Kidney (tissue), 14 donors: ENCODE data around the gene HOXD4. TPM values are rescaled to one million over a fixed set of nuclear protein-coding genes. Genes with fewer than 3 reads are reported as not detected.

Source experiments
- DNase-seq, 5 donors: peaks; one replicate each; pipeline ENCODE4 v3.0.0-alpha.2; 2013 to 2020
- FAIRE-seq: peaks from 2 replicates; lab custom pipeline; 2012; peaks lifted over from hg19 to GRCh38; lab: Jason Lieb, UNC
- H3K27ac ChIP-seq, 2 donors: one replicate each; pipeline ENCODE4 v1.7.0; 2013; ENCODE audit warnings: low read depth in 2 of 2, low read length in 2 of 2, inconsistent platforms in 1 of 2
- H3K27me3 ChIP-seq: one replicate; pipeline ENCODE4 v1.7.1; 2013; ENCODE audit warnings: low read length, inconsistent platforms; ENCODE audit not compliant: control insufficient read depth, insufficient read depth
- H3K36me3 ChIP-seq, 3 donors: one replicate each; pipeline versions ENCODE4 v1.7.0 to v1.7.1; 2013; ENCODE audit warnings: low read length in 3 of 3, control low read depth in 1 of 3, inconsistent platforms in 1 of 3; ENCODE audit not compliant: insufficient read depth in 3 of 3, control insufficient read depth in 2 of 3
- H3K4me1 ChIP-seq, 3 donors: one replicate each; pipeline versions ENCODE4 v1.7.0 to v1.7.1; 2013; ENCODE audit warnings: low read length in 3 of 3, inconsistent platforms in 1 of 3, low read depth in 1 of 3; ENCODE audit not compliant: control insufficient read depth in 2 of 3, insufficient read depth in 2 of 3
- H3K4me3 ChIP-seq, 3 donors: one replicate each; pipeline versions ENCODE4 v1.7.0 to v1.8.1; 2013; ENCODE audit warnings: low read length in 3 of 3, control low read depth in 1 of 3, inconsistent platforms in 1 of 3
- H3K9ac ChIP-seq, 3 donors: one replicate each; pipeline versions ENCODE4 v1.7.0 to v1.7.1; 2013; ENCODE audit warnings: low read length in 3 of 3, control low read depth in 1 of 3, inconsistent platforms in 1 of 3
- H3K9me3 ChIP-seq, 3 donors: one replicate each; pipeline versions ENCODE4 v1.7.0 to v1.7.1; 2013; ENCODE audit warnings: low read length in 3 of 3, control low read depth in 1 of 3, inconsistent platforms in 1 of 3; ENCODE audit not compliant: control insufficient read depth in 2 of 3, insufficient read depth in 1 of 3
- CTCF ChIP-seq: IDR thresholded peaks from 3 replicates; pipeline ENCODE4 v1.5.1; 2012; ENCODE audit warnings: mild to moderate bottlenecking, moderate library complexity, borderline replicate concordance; ENCODE audit not compliant: insufficient read depth; ENCODE audit errors: extremely low read depth
- intact Hi-C: fragments of 100-400 bp; cut with DNase I; formaldehyde crosslinking; loops from one replicate; pipeline ENCODE4 v1.11.1; 2022
- polyA plus RNA-seq: library from polyadenylated mRNA; stranded (reverse); fragments of 350-450 nt; fragmentation: Illumina TruSeq; extraction: RNeasy Lipid Tissue Mini Kit (QIAGEN cat#74804); gene quantifications from one replicate; pipeline ENCODE4 v1.2.3, GENCODE V29; 2014; ENCODE audit warnings: low read depth, low replicate concordance; ENCODE audit not compliant: insufficient read depth
- total RNA-seq: library from RNA; stranded (reverse); fragmentation: NEBNext Ultra II Directional; extraction: Animal tissue kit (Norgen Biotek cat#: 25700); gene quantifications from one replicate; pipeline ENCODE4 v1.2.1, GENCODE V29; 2021
- donor health status: control.
- donor health status: control.
- donor health status: control.
- donor health status: control.
- donor health status: control.
- donor health status: DM: yes; HTN: yes; CAD: no.
- donor health status: Normal renal cell carcinoma (clear cell type).

HOXD4 gene
- total and polyA plus RNA-seq, 2 donors from 2014 or later = 12.1 to 27.8 TPM

GRCh38 chr2:176104316-176105077 lies 46.9 kb upstream of the HOXD4 start:
- no peaks in the 10 kb centered on the region for H3K36me3 ChIP-seq
- TF ChIP-seq CTCF = no peak
- intact Hi-C loops = no loop called here

GRCh38 chr2:176105078-176105729 lies 46.1 kb upstream of the HOXD4 start:
- Histone ChIP-seq H3K9ac (peak overlapping the region in 2 of 3 donors; percentile 34 to 91), H3K27ac (peak overlapping the region; percentile 76 to 83)
- FAIRE-seq = no peak

More at GRCh38 chr2:176104316-176105077, 46.9 kb upstream of the HOXD4 start:
- peak overlapping the region in 2 of 3 donors; percentile 34 to 91 for H3K9ac ChIP-seq
- peaks cover 21% of the 10 kb centered on the region for H3K27me3 ChIP-seq
- H3K4me3 ChIP-seq = peak overlapping the region in 2 of 3 donors; percentile 61 to 88
- DNase-seq (peak in 3 of 5 donors; percentile 80 to 85 (median 83)), FAIRE-seq (no peak)
- peaks cover 0 to 7% (median 0%) of the 10 kb centered on the region in 3 donors for H3K4me1 ChIP-seq
- peak overlapping the region; percentile 76 to 78 for H3K27ac ChIP-seq
- H3K9me3 ChIP-seq = no peaks in the 10 kb centered on the region

GRCh38 chr2:176105730-176106580 lies 45.4 kb upstream of the HOXD4 start:
- Histone ChIP-seq H3K9ac (peak overlapping the region in 2 of 3 donors; percentile 48 to 91), H3K9me3 (no peaks in the 10 kb centered on the region), H3K36me3 (peaks cover 0 to 3% (median 0%) of the 10 kb centered on the region in 3 donors), H3K27me3 (peaks cover 12% of the 10 kb centered on the region), H3K27ac (peak overlapping the region; percentile 76 to 83), H3K4me1 (peaks cover 0 to 7% (median 0%) of the 10 kb centered on the region in 3 donors), H3K4me3 (peak overlapping the region; percentile 28 to 88 (median 61))
- DNase-seq = peak in 4 of 5 donors; percentile 56 to 78 (median 64)
- no peak for TF ChIP-seq CTCF
- intact Hi-C loops = no loop called here
- no peak for FAIRE-seq

More at GRCh38 chr2:176105078-176105729, 46.1 kb upstream of the HOXD4 start:
- peaks cover 19% of the 10 kb centered on the region for H3K27me3 ChIP-seq
- H3K9me3 ChIP-seq = no peaks in the 10 kb centered on the region
- intact Hi-C loops = no loop called here
- H3K36me3 ChIP-seq = no peaks in the 10 kb centered on the region
- H3K4me1 ChIP-seq = peaks cover 0 to 7% (median 0%) of the 10 kb centered on the region in 3 donors
- no peak for TF ChIP-seq CTCF
- H3K4me3 ChIP-seq = peak overlapping the region in 2 of 3 donors; percentile 61 to 88
- DNase-seq = peak; percentile 85 to 95 (median 91)
